Endothelial cell of umbilical vein (primary cell): ENCODE measurements around the gene PAX8. TPM values are rescaled to one million over a fixed set of nuclear protein-coding genes. Genes with fewer than 3 reads are reported as not detected.
"Not testable (repeated sequence)": the region's sequence is repeated elsewhere in the genome, so short reads cannot be mapped to it uniquely, and the experiment has no call there.

Experiments
- BruUV-seq: library from RNA; stranded (reverse); fragments of 400-500 nt; replicated peaks from 2 replicates; lab custom pipeline; 2021; lab: Mats Ljungman, UMichigan
- CTCF ChIA-PET: fragments of 300-600, 350-600 bp; sonication (Branson Sonifier 250); formaldehyde crosslinking; loops from one replicate; lab custom pipeline; 2021; ENCODE audit warnings: antibody characterized with exemption, inconsistent platforms; lab: Charles Lee
- POLR2A ChIA-PET: fragments of 300-600, 350-600 bp; sonication (Branson Sonifier 250); formaldehyde crosslinking; loops from one replicate; lab custom pipeline; 2021; ENCODE audit warnings: antibody characterized with exemption, inconsistent platforms; lab: Charles Lee
- DNase-seq: peaks from one replicate; pipeline ENCODE4 v3.0.0-alpha.2; 2011; ENCODE audit warnings: low read depth, low spot score
- FAIRE-seq: peaks from 2 replicates; lab custom pipeline; 2011; peaks lifted over from hg19 to GRCh38; lab: Jason Lieb, UNC
- H2AFZ ChIP-seq: 2 replicates; pipeline ENCODE4 v1.6.0; 2012; ENCODE audit warnings: low read depth, low read length, control low read depth, inconsistent platforms
- H3K27ac ChIP-seq: 2 replicates; pipeline ENCODE4 v1.5.1; 2011; ENCODE audit warnings: low read depth, mild to moderate bottlenecking, control low read depth, low read length, moderate library complexity; ENCODE audit not compliant: insufficient read depth
- H3K27me3 ChIP-seq, 2 experiments: 2 replicates each; pipeline versions ENCODE4 v1.6.0 to v1.6.1; 2011; ENCODE audit warnings: low read length in 2 of 2, mixed read lengths in 1 of 2; ENCODE audit not compliant: control insufficient read depth in 2 of 2, insufficient read depth in 2 of 2
- H3K36me3 ChIP-seq, 2 experiments: 2 replicates in 1 of 2; 3 replicates in 1 of 2; pipeline ENCODE4 v1.5.1; 2011; ENCODE audit warnings: low read length in 2 of 2, mild to moderate bottlenecking in 1 of 2, moderate library complexity in 1 of 2; ENCODE audit not compliant: control insufficient read depth in 2 of 2, insufficient read depth in 2 of 2; ENCODE audit errors: extremely low read depth in 1 of 2
- H3K4me1 ChIP-seq: 3 replicates; pipeline ENCODE4 v1.5.1; 2011; ENCODE audit warnings: mild to moderate bottlenecking, low read length; ENCODE audit not compliant: control insufficient read depth, insufficient read depth; ENCODE audit errors: extremely low read depth
- H3K4me2 ChIP-seq: 2 replicates; pipeline ENCODE4 v1.6.1; 2011; ENCODE audit warnings: low read length, control low read depth, mixed read lengths; ENCODE audit not compliant: insufficient read depth
- H3K4me3 ChIP-seq, 3 experiments: fragments of 200-600 bp in 1 of 3; sonication (generic), shearing (Covaris generic) in 1 of 3; replicated peaks in 1 of 3; 2 replicates each; pipeline ENCODE4 v1.5.1; 2011 to 2016; ENCODE audit warnings: control low read depth in 3 of 3, low read length in 3 of 3, mild to moderate bottlenecking in 2 of 3, inconsistent platforms in 1 of 3, low read depth in 1 of 3, moderate library complexity in 1 of 3; ENCODE audit not compliant: insufficient read depth in 1 of 3
- H3K79me2 ChIP-seq: 2 replicates; pipeline ENCODE4 v1.6.0; 2012; ENCODE audit warnings: low read length, inconsistent platforms; ENCODE audit not compliant: control insufficient read depth, insufficient read depth
- H3K9ac ChIP-seq: replicated peaks from 2 replicates; pipeline ENCODE3; 2011; ENCODE audit warnings: low read length, control low read depth; ENCODE audit not compliant: insufficient read depth; ENCODE audit errors: extremely low read depth
- H3K9me1 ChIP-seq: replicated peaks from 3 replicates; pipeline ENCODE4 v1.6.0; 2011; ENCODE audit warnings: mild to moderate bottlenecking, low read length; ENCODE audit not compliant: control insufficient read depth, insufficient read depth; ENCODE audit errors: extremely low read depth
- H3K9me3 ChIP-seq: replicated peaks from 2 replicates; pipeline ENCODE4 v1.5.1; 2012; ENCODE audit warnings: low read length, inconsistent platforms; ENCODE audit not compliant: control insufficient read depth, insufficient read depth
- H4K20me1 ChIP-seq: replicated peaks from 2 replicates; pipeline ENCODE3; 2011; ENCODE audit warnings: mild to moderate bottlenecking, low read length; ENCODE audit not compliant: control insufficient read depth, insufficient read depth; ENCODE audit errors: extremely low read depth
- CTCF ChIP-seq, 2 donors: IDR thresholded peaks; 1 replicate in 1 of 2; 2 replicates in 1 of 2; pipeline ENCODE4 v1.5.1; 2011; ENCODE audit warnings: low read length in 2 of 2, mild to moderate bottlenecking in 2 of 2, moderate library complexity in 2 of 2, control low read depth in 1 of 2, inconsistent platforms in 1 of 2, low read depth in 1 of 2; ENCODE audit not compliant: insufficient read depth in 1 of 2; ENCODE audit errors: extremely low read depth in 1 of 2
- FOS ChIP-seq: IDR thresholded peaks from 2 replicates; pipeline ENCODE4 v1.6.1; 2011; ENCODE audit warnings: mild to moderate bottlenecking, low read length, moderate library complexity, borderline replicate concordance; ENCODE audit not compliant: insufficient read depth
- GATA2 ChIP-seq: IDR thresholded peaks from 2 replicates; pipeline ENCODE4 v1.7.0; 2011; ENCODE audit warnings: low read depth, mild to moderate bottlenecking, moderate library complexity, mixed read lengths, low read length; ENCODE audit not compliant: insufficient read length, insufficient read depth
- MYC ChIP-seq: IDR thresholded peaks from one replicate; pipeline ENCODE4 v1.6.1; 2011; ENCODE audit warnings: mild to moderate bottlenecking, low read depth, low read length
- POLR2A ChIP-seq: IDR thresholded peaks from 2 replicates; pipeline ENCODE4 v1.6.1; 2012; ENCODE audit warnings: low read depth, mild to moderate bottlenecking, control low read depth, low read length
- POLR2AphosphoS5 ChIP-seq: IDR thresholded peaks from 2 replicates; pipeline ENCODE4 v1.6.1; 2012; ENCODE audit warnings: low read depth, mild to moderate bottlenecking, control low read depth, low read length, moderate library complexity; ENCODE audit not compliant: insufficient read depth
- dilution Hi-C: fragments of 300-500 bp; cut with MboI; formaldehyde crosslinking; loops from one replicate; pipeline ENCODE4 v1.15.0; 2019; ENCODE audit warnings: low sequenced_read_pairs; ENCODE audit not compliant: extremely low pct_ligation_motif_present
- intact Hi-C: fragments of 100-400 bp; cut with micrococcal nuclease; formaldehyde crosslinking; loops from one replicate; pipeline ENCODE4 v1.10.0; 2022
- polyA plus RNA-seq, 4 experiments: library from polyadenylated mRNA; depleted of rRNA in 3 of 4; stranded (reverse) in 3 of 4; unstranded in 1 of 4; fragments of >200 nt; gene quantifications; 2 replicates each; pipeline versions ENCODE4 v1.2.1 to v1.2.3, GENCODE V29; 2011 to 2012; ENCODE audit warnings: missing spikeins in 1 of 4
- total RNA-seq: library from RNA; stranded (reverse); gene quantifications from 2 replicates; pipeline ENCODE4 v1.2.3, GENCODE V29; 2021

Gene PAX8
- total and polyA plus RNA-seq, 2 donors (not counting 3 experiments of a cell fraction or from before 2014, with no cell fraction given) = 0.22 to 0.62 TPM

GRCh38 chr2:113305749-113306148 is 27.0 kb upstream of the PAX8 start:
- H3K9me3 ChIP-seq, POLR2A ChIA-PET, dilution Hi-C loops, intact Hi-C loops, H3K4me3 ChIP-seq, H3K36me3 ChIP-seq, H4K20me1 ChIP-seq, FAIRE-seq, H3K79me2 ChIP-seq, H3K27ac ChIP-seq, H2AFZ ChIP-seq, H3K27me3 ChIP-seq, H3K4me2 ChIP-seq, BruUV-seq, H3K4me1 ChIP-seq, DNase-seq, H3K9ac ChIP-seq, CTCF ChIA-PET, H3K9me1 ChIP-seq: not testable (repeated sequence)

GRCh38 chr2:113305146-113305545 is 26.4 kb upstream of the PAX8 start:
- Histone ChIP-seq H4K20me1 (no peaks in the 10 kb centered on the region), H3K36me3 (no peaks in the 10 kb centered on the region), H3K4me1 (no peaks in the 10 kb centered on the region), H3K9ac (no peak overlapping the region), H2AFZ (no peak overlapping the region), H3K4me2 (no peak overlapping the region), H3K9me3 (no peaks in the 10 kb centered on the region), H3K79me2 (no peaks in the 10 kb centered on the region), H3K27ac (no peak overlapping the region), H3K4me3 (no peak overlapping the region), H3K27me3 (peaks cover 0 to 6% of the 10 kb centered on the region in 2 experiments), H3K9me1 (no peaks in the 10 kb centered on the region)
- FAIRE-seq = no peak
- ChIA-PET POLR2A (no interaction called here), CTCF (no interaction called here)
- intact Hi-C loops = no loop called here
- dilution Hi-C loops = no loop called here
- TF ChIP-seq GATA2 (no peak), MYC (no peak), CTCF (IDR thresholded peaks at IDR 0.05; ENCODE audit: extremely low read depth in 1 of 2, insufficient read depth in 1 of 2, low read depth in 1 of 2, low read length in 2 of 2) (no peak), POLR2AphosphoS5 (no peak), POLR2A (no peak), FOS (no peak)
- no TSS peak for BruUV-seq
- no peak for DNase-seq
